ENCODE data around the gene FTO. TPM values are rescaled to one million over a fixed set of nuclear protein-coding genes. Genes with fewer than 3 reads are reported as not detected.

Gene FTO
- total RNA-seq, 1 donor: 45.2 TPM

- no peaks in the 10 kb centered on the region for H3K4me1 ChIP-seq (ENCODE audit: insufficient read depth, low read length)
- H3K4me3 ChIP-seq (ENCODE audit: low read length): no peak overlapping the region
- H3K27me3 ChIP-seq (ENCODE audit: insufficient read depth, low read length): no peaks in the 10 kb centered on the region
- H3K9me3 ChIP-seq (ENCODE audit: low read depth, low read length): no peaks in the 10 kb centered on the region
Measured at GRCh38 chr16:54000361-54000760, 296.4 kb downstream of the FTO start.

GRCh38 chr16:54006693-54007092, 302.7 kb downstream of the FTO start:
- no peak overlapping the region for H3K4me3 ChIP-seq (ENCODE audit: low read length)

DNA sequence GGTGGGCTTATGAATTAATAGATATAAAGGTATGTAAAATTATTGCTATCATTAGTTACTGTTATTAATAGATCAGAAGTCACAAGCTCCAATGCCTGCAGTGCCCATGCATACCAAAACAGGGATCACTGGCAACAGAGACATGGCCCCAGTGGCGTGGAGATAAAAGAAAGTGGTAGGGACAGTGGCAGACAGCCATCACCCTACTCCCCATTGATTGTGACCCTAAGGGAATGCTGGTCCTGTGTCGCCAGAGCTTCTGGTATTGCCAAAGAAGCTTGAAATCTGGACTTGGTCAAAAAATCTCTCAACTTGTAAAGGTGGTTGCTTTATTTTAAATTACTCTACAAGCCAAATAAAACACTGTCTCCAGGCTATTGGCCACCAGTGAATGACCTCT, 303.5 kb downstream of the FTO start:
- H3K9me3 ChIP-seq (ENCODE audit: low read depth, low read length): no peaks in the 10 kb centered on the region

More at GRCh38 chr16:54006693-54007092, 302.7 kb downstream of the FTO start:
- Histone ChIP-seq H3K4me1 (ENCODE audit: insufficient read depth, low read length) (no peaks in the 10 kb centered on the region), H3K9me3 (ENCODE audit: low read depth, low read length) (no peaks in the 10 kb centered on the region), H3K27me3 (ENCODE audit: insufficient read depth, low read length) (no peaks in the 10 kb centered on the region)

GRCh38 chr16:54009464-54010176, 305.7 kb downstream of the FTO start:
- no peak overlapping the region for H3K4me3 ChIP-seq (ENCODE audit: low read length)
- H3K9me3 ChIP-seq (ENCODE audit: low read depth, low read length): no peaks in the 10 kb centered on the region
- H3K4me1 ChIP-seq (ENCODE audit: insufficient read depth, low read length): no peaks in the 10 kb centered on the region
- no peaks in the 10 kb centered on the region for H3K27me3 ChIP-seq (ENCODE audit: insufficient read depth, low read length)

More for the DNA sequence above, 303.5 kb downstream of the FTO start:
- Histone ChIP-seq H3K4me3 (ENCODE audit: low read length) (no peak overlapping the region), H3K27me3 (ENCODE audit: insufficient read depth, low read length) (no peaks in the 10 kb centered on the region), H3K4me1 (ENCODE audit: insufficient read depth, low read length) (no peaks in the 10 kb centered on the region)

DNA sequence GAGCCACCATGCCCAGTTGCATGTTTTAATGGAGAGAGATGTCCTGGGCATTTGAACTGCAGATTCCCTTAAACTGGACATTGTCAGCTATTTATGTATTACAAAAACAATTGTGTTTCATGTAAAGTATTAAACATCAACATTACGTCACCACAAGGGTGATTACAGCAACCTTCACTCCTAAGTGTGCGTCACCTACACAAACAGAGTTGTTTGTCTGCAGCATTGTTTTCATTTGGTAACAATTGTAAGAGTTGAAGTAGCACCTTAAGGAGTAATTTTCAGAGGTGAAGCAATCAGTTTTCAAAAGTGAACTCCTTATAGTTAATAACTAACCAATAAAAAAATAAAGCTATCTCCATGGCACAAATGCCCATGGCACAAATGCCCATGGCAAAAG, 311.2 kb downstream of the FTO start:
- H3K4me3 ChIP-seq (ENCODE audit: low read length): no peak overlapping the region
- no peaks in the 10 kb centered on the region for H3K9me3 ChIP-seq (ENCODE audit: low read depth, low read length)
- H3K27me3 ChIP-seq (ENCODE audit: insufficient read depth, low read length): no peaks in the 10 kb centered on the region
- no peaks in the 10 kb centered on the region for H3K4me1 ChIP-seq (ENCODE audit: insufficient read depth, low read length)

DNA sequence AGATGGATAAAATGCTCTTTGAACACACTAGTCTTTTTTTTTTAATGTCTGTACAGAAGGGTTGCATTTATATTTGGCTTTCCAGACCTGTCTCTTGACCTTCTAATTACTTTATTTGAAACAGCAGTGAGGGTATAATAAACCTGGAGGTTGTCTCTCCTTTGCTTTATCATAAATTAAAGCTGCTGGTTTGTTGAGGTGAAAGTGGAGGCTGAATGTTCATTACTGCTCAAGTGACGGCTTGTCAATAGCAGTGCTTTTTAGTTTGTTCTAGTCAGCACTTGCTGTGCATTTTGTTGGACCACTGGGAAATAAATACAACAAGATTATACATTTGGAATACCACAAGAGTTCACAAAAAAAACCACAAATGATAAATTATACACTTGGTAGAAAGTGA, 318.4 kb downstream of the FTO start:
- Histone ChIP-seq H3K27me3 (ENCODE audit: insufficient read depth, low read length) (no peaks in the 10 kb centered on the region), H3K9me3 (ENCODE audit: low read depth, low read length) (no peaks in the 10 kb centered on the region), H3K4me1 (ENCODE audit: insufficient read depth, low read length) (no peaks in the 10 kb centered on the region), H3K4me3 (ENCODE audit: low read length) (no peak overlapping the region)

- Histone ChIP-seq H3K4me3 (ENCODE audit: low read length) (no peak overlapping the region), H3K27me3 (ENCODE audit: insufficient read depth, low read length) (no peaks in the 10 kb centered on the region), H3K4me1 (ENCODE audit: insufficient read depth, low read length) (no peaks in the 10 kb centered on the region), H3K9me3 (ENCODE audit: low read depth, low read length) (peaks cover 11% of the 10 kb centered on the region)
Measured at GRCh38 chr16:54026456-54026855, 322.5 kb downstream of the FTO start.

DNA sequence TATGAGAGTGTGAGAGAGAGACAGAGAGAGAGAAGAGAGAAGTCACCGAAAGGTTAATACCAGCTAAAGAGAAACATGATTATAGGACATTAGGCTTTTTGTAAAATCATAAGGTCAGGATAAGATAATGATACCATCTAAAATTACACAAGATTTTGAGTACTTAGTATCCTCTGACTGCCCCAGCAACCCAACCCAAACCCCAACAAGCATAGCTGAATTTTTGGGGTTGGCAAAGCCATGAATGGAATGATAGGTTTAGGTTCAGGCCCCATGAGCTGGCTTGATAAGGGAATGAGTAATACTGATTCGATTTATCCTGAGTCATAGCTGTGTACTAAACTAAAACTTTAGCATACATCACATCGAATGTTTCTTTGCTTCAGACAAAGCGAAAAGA, 323.1 kb downstream of the FTO start:
- Histone ChIP-seq H3K27me3 (ENCODE audit: insufficient read depth, low read length) (no peaks in the 10 kb centered on the region), H3K4me3 (ENCODE audit: low read length) (no peak overlapping the region), H3K9me3 (ENCODE audit: low read depth, low read length) (peaks cover 12% of the 10 kb centered on the region), H3K4me1 (ENCODE audit: insufficient read depth, low read length) (no peaks in the 10 kb centered on the region)

DNA sequence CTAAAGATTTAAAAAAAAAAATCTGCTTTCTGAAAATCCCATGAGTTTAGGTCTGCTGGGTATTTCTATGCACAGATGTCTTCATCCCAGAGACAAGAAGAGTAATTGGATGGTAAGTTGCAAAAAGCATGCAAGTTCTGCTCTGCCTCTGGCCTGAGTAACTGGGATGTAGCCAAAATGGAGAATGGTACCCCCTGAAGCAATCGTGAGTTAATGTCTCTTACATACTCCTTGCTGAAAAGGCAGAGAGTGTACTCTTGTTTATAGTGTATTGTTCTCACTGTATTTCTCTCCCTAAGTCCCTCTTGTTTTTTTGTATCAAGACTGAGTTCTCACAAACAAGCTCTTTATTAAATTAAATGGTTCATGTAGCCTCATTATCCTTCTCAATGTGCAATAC, 323.6 kb downstream of the FTO start:
- Histone ChIP-seq H3K4me1 (ENCODE audit: insufficient read depth, low read length) (no peaks in the 10 kb centered on the region), H3K27me3 (ENCODE audit: insufficient read depth, low read length) (no peaks in the 10 kb centered on the region), H3K4me3 (ENCODE audit: low read length) (no peak overlapping the region)

DNA sequence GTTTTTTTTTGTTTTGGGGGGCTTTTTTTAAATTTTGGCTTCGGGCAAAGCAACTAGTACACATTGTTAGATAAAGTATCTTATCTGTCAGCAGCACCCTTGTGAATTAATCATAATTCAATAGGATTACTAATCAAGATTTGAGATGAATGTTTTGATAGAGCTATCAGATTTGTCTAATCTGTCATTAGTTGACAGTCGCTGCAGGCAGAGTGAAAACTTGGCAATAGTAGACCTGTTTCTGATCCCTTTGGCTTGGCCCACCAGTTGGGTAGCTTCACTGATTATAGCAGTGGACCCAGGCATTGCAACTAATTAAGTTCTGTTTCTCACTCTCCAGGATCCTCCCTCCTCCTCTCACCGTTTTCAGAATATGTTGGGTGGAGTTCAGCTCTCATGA, 324.0 kb downstream of the FTO start:
- Histone ChIP-seq H3K4me1 (ENCODE audit: insufficient read depth, low read length) (no peaks in the 10 kb centered on the region), H3K27me3 (ENCODE audit: insufficient read depth, low read length) (no peaks in the 10 kb centered on the region), H3K4me3 (ENCODE audit: low read length) (no peak overlapping the region), H3K9me3 (ENCODE audit: low read depth, low read length) (peaks cover 16% of the 10 kb centered on the region)

More for the DNA sequence above, 323.6 kb downstream of the FTO start:
- H3K9me3 ChIP-seq (ENCODE audit: low read depth, low read length): peaks cover 16% of the 10 kb centered on the region

GRCh38 chr16:54030451-54030850, 326.5 kb downstream of the FTO start:
- Histone ChIP-seq H3K9me3 (ENCODE audit: low read depth, low read length) (peaks cover 16% of the 10 kb centered on the region), H3K4me3 (ENCODE audit: low read length) (no peak overlapping the region), H3K27me3 (ENCODE audit: insufficient read depth, low read length) (no peaks in the 10 kb centered on the region), H3K4me1 (ENCODE audit: insufficient read depth, low read length) (no peaks in the 10 kb centered on the region)

DNA sequence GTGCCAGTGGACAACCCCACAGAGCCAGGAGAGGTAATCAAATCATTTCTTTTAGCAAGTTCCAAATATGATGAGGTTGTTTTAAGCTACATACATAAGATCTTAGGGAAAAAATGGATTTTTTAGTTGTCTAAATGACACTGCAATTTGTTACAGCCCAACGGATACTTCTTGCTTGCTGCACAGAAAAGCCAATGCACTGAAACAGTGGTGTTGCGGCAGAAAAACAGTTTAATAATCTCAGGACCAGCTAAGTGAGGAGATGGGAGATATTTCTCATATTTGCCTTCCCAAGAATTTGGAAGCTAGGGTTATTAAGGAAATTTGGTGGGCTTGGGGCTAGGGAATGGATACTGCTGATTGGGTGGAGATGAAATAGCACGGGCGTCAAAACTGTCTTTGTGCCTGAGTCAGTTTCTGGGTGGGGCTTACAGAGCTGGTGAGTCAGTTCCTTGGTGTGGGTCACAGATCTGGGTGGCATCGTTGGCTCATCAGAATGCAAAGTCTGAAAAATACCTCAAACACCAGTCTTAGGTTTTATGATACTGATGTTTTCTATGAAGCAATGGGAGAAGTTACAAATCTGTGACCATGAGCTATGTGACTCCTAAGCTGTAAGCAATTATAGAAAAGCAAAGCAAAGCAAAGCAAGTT, 327.3 kb downstream of the FTO start:
- H3K4me3 ChIP-seq (ENCODE audit: low read length): no peak overlapping the region
- peaks cover 16% of the 10 kb centered on the region for H3K9me3 ChIP-seq (ENCODE audit: low read depth, low read length)
- H3K4me1 ChIP-seq (ENCODE audit: insufficient read depth, low read length): no peaks in the 10 kb centered on the region
- H3K27me3 ChIP-seq (ENCODE audit: insufficient read depth, low read length): no peaks in the 10 kb centered on the region

GRCh38 chr16:54033747-54034146, 329.8 kb downstream of the FTO start:
- peaks cover 16% of the 10 kb centered on the region for H3K9me3 ChIP-seq (ENCODE audit: low read depth, low read length)
- H3K4me3 ChIP-seq (ENCODE audit: low read length): no peak overlapping the region
- H3K4me1 ChIP-seq (ENCODE audit: insufficient read depth, low read length): no peaks in the 10 kb centered on the region
- H3K27me3 ChIP-seq (ENCODE audit: insufficient read depth, low read length): no peaks in the 10 kb centered on the region

DNA sequence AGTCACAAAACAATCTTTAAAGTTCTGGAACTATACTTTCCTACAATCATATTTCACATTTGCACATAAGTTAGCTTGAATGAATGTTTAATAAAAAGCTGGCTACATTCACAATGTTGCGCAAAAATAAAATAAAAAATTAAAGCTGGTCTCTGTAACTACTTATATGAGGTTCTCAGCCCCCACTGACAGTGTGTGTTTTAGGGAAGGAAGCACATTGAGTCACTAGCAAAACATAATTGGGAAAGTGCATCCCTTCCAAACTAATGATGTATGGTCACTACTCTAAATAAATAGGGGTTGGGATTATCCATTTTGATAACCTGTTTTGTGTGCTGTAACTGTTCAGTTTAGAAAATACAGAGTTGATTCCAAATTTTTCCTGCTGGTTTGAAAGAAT, 330.7 kb downstream of the FTO start:
- H3K27me3 ChIP-seq (ENCODE audit: insufficient read depth, low read length): no peaks in the 10 kb centered on the region
- H3K4me3 ChIP-seq (ENCODE audit: low read length): no peak overlapping the region
- no peaks in the 10 kb centered on the region for H3K4me1 ChIP-seq (ENCODE audit: insufficient read depth, low read length)

GRCh38 chr16:54040480-54040879, 336.5 kb downstream of the FTO start:
- no peak overlapping the region for H3K4me3 ChIP-seq (ENCODE audit: low read length)
- H3K9me3 ChIP-seq (ENCODE audit: low read depth, low read length): no peaks in the 10 kb centered on the region
- H3K27me3 ChIP-seq (ENCODE audit: insufficient read depth, low read length): no peaks in the 10 kb centered on the region
- H3K4me1 ChIP-seq (ENCODE audit: insufficient read depth, low read length): no peaks in the 10 kb centered on the region

More for the DNA sequence above, 330.7 kb downstream of the FTO start:
- peaks cover 16% of the 10 kb centered on the region for H3K9me3 ChIP-seq (ENCODE audit: low read depth, low read length)

DNA sequence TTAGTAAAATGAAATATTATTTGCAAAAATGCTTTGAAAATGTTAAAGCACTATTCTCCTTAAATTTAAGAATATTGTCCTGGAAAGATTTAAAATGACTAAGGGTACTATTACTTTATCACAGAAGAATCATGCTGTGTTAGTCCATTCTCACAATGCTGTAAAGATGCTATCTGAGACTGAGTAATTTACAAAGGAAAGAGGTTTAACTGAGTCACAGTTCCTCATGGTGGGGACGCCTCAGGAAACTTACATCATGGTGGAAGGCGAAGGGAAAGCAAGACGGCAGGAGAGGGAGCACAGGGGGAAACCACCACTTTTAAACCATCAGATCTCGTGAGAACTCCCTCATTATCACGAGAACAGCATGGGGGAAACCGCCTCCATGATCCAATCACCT, 337.0 kb downstream of the FTO start:
- H3K4me1 ChIP-seq (ENCODE audit: insufficient read depth, low read length): no peaks in the 10 kb centered on the region
- H3K9me3 ChIP-seq (ENCODE audit: low read depth, low read length): no peaks in the 10 kb centered on the region
- no peaks in the 10 kb centered on the region for H3K27me3 ChIP-seq (ENCODE audit: insufficient read depth, low read length)
- H3K4me3 ChIP-seq (ENCODE audit: low read length): no peak overlapping the region
